Measurements from ENCODE around the gene PMF1. TPM values are rescaled to one million over a fixed set of nuclear protein-coding genes. Genes with fewer than 3 reads are reported as not detected.

PMF1 gene
- total and polyA plus RNA-seq, 2 of the 13 experiments (the other 11 are each of a cell fraction or from before 2014, with no cell fraction given), result 72.5 to 89.0 TPM

Small RNA genes lying within 50 kb of the gene (small RNA-seq; reads per million reads assigned to genes)
- gene RF00568 (ENCODE audit: insufficient read depth in 2 of 3, insufficient read length in 3 of 3, low read depth in 2 of 3, low replicate concordance in 1 of 3), result 0 reads per million in 3 experiments

Other genes starting within 250 kb of the PMF1 start
- 15.0 and 16.1 TPM in 2 replicates for gene ARHGEF2, start 234.5 kb upstream of the PMF1 start, total RNA-seq (2016; rRNA removed; fragmentation: Illumina TruSeq; extraction: Trizol)
- gene ARHGEF2, start 234.5 kb upstream of the PMF1 start, polyA plus RNA-seq (2011; rRNA removed), result 32.1 and 33.1 TPM in 2 replicates
- gene SSR2, start 192.1 kb upstream of the PMF1 start, total RNA-seq (2016; rRNA removed; fragmentation: Illumina TruSeq; extraction: Trizol), result 150 and 284 TPM in 2 replicates
- gene SSR2, start 192.1 kb upstream of the PMF1 start, polyA plus RNA-seq (2011; rRNA removed), result 442 and 461 TPM in 2 replicates
- gene UBQLN4, start 159.2 kb upstream of the PMF1 start, total RNA-seq (2016; rRNA removed; fragmentation: Illumina TruSeq; extraction: Trizol), result 31.5 and 33.2 TPM in 2 replicates
- gene UBQLN4, start 159.2 kb upstream of the PMF1 start, polyA plus RNA-seq (2011; rRNA removed), result 39.8 and 42.0 TPM in 2 replicates
- gene LAMTOR2, start 158.2 kb upstream of the PMF1 start, total RNA-seq (2016; rRNA removed; fragmentation: Illumina TruSeq; extraction: Trizol), result 66.4 and 84.0 TPM in 2 replicates
- 36.5 and 44.9 TPM in 2 replicates for gene LAMTOR2, start 158.2 kb upstream of the PMF1 start, polyA plus RNA-seq (2011; rRNA removed)
- gene RAB25, start 151.8 kb upstream of the PMF1 start, total RNA-seq (2016; rRNA removed; fragmentation: Illumina TruSeq; extraction: Trizol), result 0.20 TPM in 1 of 2 replicates, not detected in the other
- 0.12 and 0.22 TPM in 2 replicates for gene RAB25, start 151.8 kb upstream of the PMF1 start, polyA plus RNA-seq (2011; rRNA removed)
- 7.6 TPM in 2 replicates for gene MEX3A, start 130.5 kb upstream of the PMF1 start, total RNA-seq (2016; rRNA removed; fragmentation: Illumina TruSeq; extraction: Trizol)
- 9.0 and 9.1 TPM in 2 replicates for gene MEX3A, start 130.5 kb upstream of the PMF1 start, polyA plus RNA-seq (2011; rRNA removed)
- gene LMNA, start 98.3 kb upstream of the PMF1 start, total RNA-seq (2016; rRNA removed; fragmentation: Illumina TruSeq; extraction: Trizol), result 190 and 225 TPM in 2 replicates
- gene LMNA, start 98.3 kb upstream of the PMF1 start, polyA plus RNA-seq (2011; rRNA removed), result 107 and 110 TPM in 2 replicates
- 0.09 TPM in 1 of 2 replicates, not detected in the other for gene SEMA4A, start 59.4 kb upstream of the PMF1 start, total RNA-seq (2016; rRNA removed; fragmentation: Illumina TruSeq; extraction: Trizol)
- gene SEMA4A, start 59.4 kb upstream of the PMF1 start, polyA plus RNA-seq (2011; rRNA removed), result 0.14 and 0.20 TPM in 2 replicates
- 10.7 and 12.4 TPM in 2 replicates for gene SLC25A44, start 18.9 kb upstream of the PMF1 start, total RNA-seq (2016; rRNA removed; fragmentation: Illumina TruSeq; extraction: Trizol)
- 13.4 and 14.3 TPM in 2 replicates for gene SLC25A44, start 18.9 kb upstream of the PMF1 start, polyA plus RNA-seq (2011; rRNA removed)
- gene BGLAP, start 29.2 kb downstream of the PMF1 start, total RNA-seq (2016; rRNA removed; fragmentation: Illumina TruSeq; extraction: Trizol), result 0.62 TPM in 1 of 2 replicates, not detected in the other
- gene BGLAP, start 29.2 kb downstream of the PMF1 start, polyA plus RNA-seq (2011; rRNA removed), result 1.4 and 1.6 TPM in 2 replicates
- 0.14 and 0.82 TPM in 2 replicates for gene PAQR6, start 35.0 kb downstream of the PMF1 start, total RNA-seq (2016; rRNA removed; fragmentation: Illumina TruSeq; extraction: Trizol)
- gene PAQR6, start 35.0 kb downstream of the PMF1 start, polyA plus RNA-seq (2011; rRNA removed), result 1.4 and 2.0 TPM in 2 replicates
- gene SMG5, start 69.8 kb downstream of the PMF1 start, total RNA-seq (2016; rRNA removed; fragmentation: Illumina TruSeq; extraction: Trizol), result 63.3 and 84.0 TPM in 2 replicates
- 50.5 and 65.4 TPM in 2 replicates for gene SMG5, start 69.8 kb downstream of the PMF1 start, polyA plus RNA-seq (2011; rRNA removed)
- 1.0 and 1.9 TPM in 2 replicates for gene TMEM79, start 71.3 kb downstream of the PMF1 start, total RNA-seq (2016; rRNA removed; fragmentation: Illumina TruSeq; extraction: Trizol)
- 0.99 and 1.2 TPM in 2 replicates for gene TMEM79, start 71.3 kb downstream of the PMF1 start, polyA plus RNA-seq (2011; rRNA removed)
- gene GLMP, start 82.7 kb downstream of the PMF1 start, total RNA-seq (2016; rRNA removed; fragmentation: Illumina TruSeq; extraction: Trizol), result 39.1 and 75.8 TPM in 2 replicates
- 41.4 and 44.6 TPM in 2 replicates for gene GLMP, start 82.7 kb downstream of the PMF1 start, polyA plus RNA-seq (2011; rRNA removed)
- gene VHLL, start 86.3 kb downstream of the PMF1 start, total RNA-seq (2016; rRNA removed; fragmentation: Illumina TruSeq; extraction: Trizol), result 0.24 TPM in 1 of 2 replicates, not detected in the other
- gene VHLL, start 86.3 kb downstream of the PMF1 start, polyA plus RNA-seq (2011; rRNA removed), result not detected in 2 replicates
- gene CCT3, start 125.3 kb downstream of the PMF1 start, total RNA-seq (2016; rRNA removed; fragmentation: Illumina TruSeq; extraction: Trizol), result 615 and 870 TPM in 2 replicates
- 301 and 319 TPM in 2 replicates for gene CCT3, start 125.3 kb downstream of the PMF1 start, polyA plus RNA-seq (2011; rRNA removed)
- 1.6 and 2.6 TPM in 2 replicates for gene TSACC, start 125.5 kb downstream of the PMF1 start, total RNA-seq (2016; rRNA removed; fragmentation: Illumina TruSeq; extraction: Trizol)
- gene TSACC, start 125.5 kb downstream of the PMF1 start, polyA plus RNA-seq (2011; rRNA removed), result 1.5 and 1.6 TPM in 2 replicates
- gene RHBG, start 156.2 kb downstream of the PMF1 start, total RNA-seq (2016; rRNA removed; fragmentation: Illumina TruSeq; extraction: Trizol), result 19.9 and 73.5 TPM in 2 replicates
- 61.8 and 90.0 TPM in 2 replicates for gene RHBG, start 156.2 kb downstream of the PMF1 start, polyA plus RNA-seq (2011; rRNA removed)

Measured in HepG2 (cell line).